SK-N-SH treated with all-trans-retinoic acid at 6 μM for 48 hours (cell line): ENCODE results near the gene ST14.

Source experiments
- ATAC-seq: fragments of 200-7000 bp; cut with Tn5 transposase; 3 replicates; pipeline ENCODE4 v1.9.1; 2020; ENCODE audit warnings: mild to moderate bottlenecking, moderate library complexity
- ARNTL ChIP-seq: fragments of 450-650 bp; formaldehyde crosslinking; IDR thresholded peaks from 2 replicates; pipeline ENCODE4 v1.5.0; 2020; ENCODE audit warnings: low read depth, mild to moderate bottlenecking, moderate library complexity, borderline replicate concordance
- BACH2 ChIP-seq: fragments of 250-450 bp; sonication (Bioruptor Pico); IDR thresholded peaks from 2 replicates; pipeline ENCODE4 v1.9.0; 2021; ENCODE audit warnings: mild to moderate bottlenecking, borderline replicate concordance
- CSDC2 ChIP-seq: fragments of 250-450 bp; sonication (Bioruptor Pico); IDR thresholded peaks from 2 replicates; pipeline ENCODE4 v1.5.0; 2020; ENCODE audit warnings: mild to moderate bottlenecking, moderate library complexity
- ESRRG ChIP-seq: fragments of 250-450 bp; sonication (Bioruptor Pico); IDR thresholded peaks from 2 replicates; pipeline ENCODE4 v1.6.1; 2021; ENCODE audit warnings: mild to moderate bottlenecking
- GLIS3 ChIP-seq: fragments of 250-450 bp; sonication (Bioruptor Pico); IDR thresholded peaks from 2 replicates; pipeline ENCODE4 v1.5.0; 2020; ENCODE audit warnings: mild to moderate bottlenecking, moderate library complexity
- ISL1 ChIP-seq: fragments of 250-450 bp; sonication (Bioruptor Pico); IDR thresholded peaks from 2 replicates; pipeline ENCODE4 v2.1.2; 2022; ENCODE audit warnings: mild to moderate bottlenecking, moderate library complexity
- OSR1 ChIP-seq: fragments of 250-450 bp; sonication (Bioruptor Pico); IDR thresholded peaks from 2 replicates; pipeline ENCODE4 v1.8.0; 2022; ENCODE audit warnings: moderate library complexity, mild to moderate bottlenecking, inconsistent platforms
- PPARA ChIP-seq: fragments of 250-450 bp; sonication (Bioruptor Pico); IDR thresholded peaks from 2 replicates; pipeline ENCODE4 v1.5.0; 2020; ENCODE audit warnings: mild to moderate bottlenecking, borderline replicate concordance
- SNAI2 ChIP-seq: fragments of 250-450 bp; sonication (Bioruptor Pico); IDR thresholded peaks from 2 replicates; pipeline ENCODE4 v1.5.0; 2020; ENCODE audit warnings: mild to moderate bottlenecking, moderate library complexity
- TCF4 ChIP-seq: fragments of 250-450 bp; sonication (Bioruptor Pico); IDR thresholded peaks from 2 replicates; pipeline ENCODE4 v1.8.0; 2021; ENCODE audit warnings: mild to moderate bottlenecking, moderate library complexity, borderline replicate concordance
- ZC3H10 ChIP-seq: fragments of 250-450 bp; sonication (Bioruptor Pico); IDR thresholded peaks from 2 replicates; pipeline ENCODE4 v1.5.1; 2021; ENCODE audit warnings: mild to moderate bottlenecking, moderate library complexity
- ZFP3 ChIP-seq: fragments of 250-450 bp; sonication (Bioruptor Pico); IDR thresholded peaks from 2 replicates; pipeline ENCODE4 v1.5.0; 2020; ENCODE audit warnings: mild to moderate bottlenecking, moderate library complexity
- ZNF565 ChIP-seq: fragments of 450-650 bp; formaldehyde crosslinking; conservative IDR thresholded peaks from 2 replicates; pipeline ENCODE4 v1.5.0; 2020; ENCODE audit warnings: low read depth, mild to moderate bottlenecking, moderate library complexity
- ZNF70 ChIP-seq: fragments of 450-650 bp; formaldehyde crosslinking; IDR thresholded peaks from 2 replicates; pipeline ENCODE4 v1.5.0; 2020; ENCODE audit warnings: mild to moderate bottlenecking, moderate library complexity
- ZNF8 ChIP-seq: fragments of 450-650 bp; formaldehyde crosslinking; IDR thresholded peaks from 2 replicates; pipeline ENCODE4 v1.5.0; 2020; ENCODE audit warnings: mild to moderate bottlenecking, moderate library complexity
- TF ChIP-seq, protein P1 (sequence below): fragments of 250-450 bp; sonication (Bioruptor Pico); IDR thresholded peaks from 2 replicates; pipeline ENCODE4 v1.8.0; 2021; ENCODE audit warnings: low read depth, mild to moderate bottlenecking, moderate library complexity, borderline replicate concordance
- TF ChIP-seq, protein P2 (sequence below): fragments of 250-450 bp; sonication (Bioruptor Pico); IDR thresholded peaks from 2 replicates; pipeline ENCODE4 v1.8.0; 2020; ENCODE audit warnings: mild to moderate bottlenecking, moderate library complexity, borderline replicate concordance
- TF ChIP-seq, protein P3 (sequence below): fragments of 250-450 bp; sonication (Bioruptor Pico); IDR thresholded peaks from 2 replicates; pipeline ENCODE4 v1.5.1; 2021; ENCODE audit warnings: mild to moderate bottlenecking, moderate library complexity

Gene ST14

DNA sequence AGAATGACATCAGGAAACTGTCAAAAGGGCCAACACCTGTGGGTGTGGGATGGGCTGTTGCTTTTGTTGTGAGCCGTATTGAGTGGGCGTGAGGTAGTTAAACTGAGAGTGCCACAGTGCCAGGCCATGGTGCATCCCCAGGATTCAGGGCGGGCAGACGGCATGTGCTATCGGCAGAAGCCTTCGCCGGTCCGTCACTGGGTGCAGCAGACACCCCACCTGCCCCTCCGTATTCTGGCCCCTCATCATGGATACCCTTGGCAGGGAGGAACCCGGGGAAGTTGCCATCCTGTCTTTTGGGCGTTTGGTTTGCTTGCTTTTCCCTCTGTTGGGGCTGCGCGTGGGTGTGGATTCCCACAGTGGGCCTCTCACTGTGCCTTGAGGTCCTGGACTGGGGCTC lies 27.5 kb downstream of the ST14 start (continued):
- TF ChIP-seq, protein P1, sequence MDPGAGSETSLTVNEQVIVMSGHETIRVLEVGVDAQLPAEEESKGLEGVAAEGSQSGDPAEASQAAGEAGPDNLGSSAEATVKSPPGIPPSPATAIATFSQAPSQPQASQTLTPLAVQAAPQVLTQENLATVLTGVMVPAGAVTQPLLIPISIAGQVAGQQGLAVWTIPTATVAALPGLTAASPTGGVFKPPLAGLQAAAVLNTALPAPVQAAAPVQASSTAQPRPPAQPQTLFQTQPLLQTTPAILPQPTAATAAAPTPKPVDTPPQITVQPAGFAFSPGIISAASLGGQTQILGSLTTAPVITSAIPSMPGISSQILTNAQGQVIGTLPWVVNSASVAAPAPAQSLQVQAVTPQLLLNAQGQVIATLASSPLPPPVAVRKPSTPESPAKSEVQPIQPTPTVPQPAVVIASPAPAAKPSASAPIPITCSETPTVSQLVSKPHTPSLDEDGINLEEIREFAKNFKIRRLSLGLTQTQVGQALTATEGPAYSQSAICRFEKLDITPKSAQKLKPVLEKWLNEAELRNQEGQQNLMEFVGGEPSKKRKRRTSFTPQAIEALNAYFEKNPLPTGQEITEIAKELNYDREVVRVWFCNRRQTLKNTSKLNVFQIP (CRISPR knock-in tag) = no peak
- no peak for TF ChIP-seq SNAI2 (CRISPR knock-in tag)
- no peak for TF ChIP-seq GLIS3

DNA sequence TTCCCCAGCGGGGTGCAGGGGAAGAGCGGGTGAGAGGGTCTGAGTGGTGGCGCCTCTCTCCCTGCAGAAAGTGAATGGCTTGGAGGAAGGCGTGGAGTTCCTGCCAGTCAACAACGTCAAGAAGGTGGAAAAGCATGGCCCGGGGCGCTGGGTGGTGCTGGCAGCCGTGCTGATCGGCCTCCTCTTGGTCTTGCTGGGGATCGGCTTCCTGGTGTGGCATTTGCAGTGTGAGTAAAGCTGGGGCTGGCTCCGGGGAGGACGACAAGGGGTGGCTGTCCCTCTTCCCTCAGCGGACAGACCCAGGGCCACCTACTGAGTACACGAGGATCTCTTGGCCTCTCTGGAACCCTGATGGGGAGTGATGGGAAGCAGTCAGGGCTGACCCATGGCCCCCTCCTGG lies 28.5 kb downstream of the ST14 start:
- ATAC-seq = no peak
- TF ChIP-seq ZFP3 (no peak), ARNTL (CRISPR knock-in tag) (no peak), OSR1 (CRISPR knock-in tag) (no peak), CSDC2 (no peak), ISL1 (CRISPR knock-in tag) (no peak), TCF4 (CRISPR knock-in tag) (no peak), PPARA (CRISPR knock-in tag) (no peak), ESRRG (CRISPR knock-in tag) (no peak), ZNF70 (CRISPR knock-in tag) (no peak)
- TF ChIP-seq, protein P2, sequence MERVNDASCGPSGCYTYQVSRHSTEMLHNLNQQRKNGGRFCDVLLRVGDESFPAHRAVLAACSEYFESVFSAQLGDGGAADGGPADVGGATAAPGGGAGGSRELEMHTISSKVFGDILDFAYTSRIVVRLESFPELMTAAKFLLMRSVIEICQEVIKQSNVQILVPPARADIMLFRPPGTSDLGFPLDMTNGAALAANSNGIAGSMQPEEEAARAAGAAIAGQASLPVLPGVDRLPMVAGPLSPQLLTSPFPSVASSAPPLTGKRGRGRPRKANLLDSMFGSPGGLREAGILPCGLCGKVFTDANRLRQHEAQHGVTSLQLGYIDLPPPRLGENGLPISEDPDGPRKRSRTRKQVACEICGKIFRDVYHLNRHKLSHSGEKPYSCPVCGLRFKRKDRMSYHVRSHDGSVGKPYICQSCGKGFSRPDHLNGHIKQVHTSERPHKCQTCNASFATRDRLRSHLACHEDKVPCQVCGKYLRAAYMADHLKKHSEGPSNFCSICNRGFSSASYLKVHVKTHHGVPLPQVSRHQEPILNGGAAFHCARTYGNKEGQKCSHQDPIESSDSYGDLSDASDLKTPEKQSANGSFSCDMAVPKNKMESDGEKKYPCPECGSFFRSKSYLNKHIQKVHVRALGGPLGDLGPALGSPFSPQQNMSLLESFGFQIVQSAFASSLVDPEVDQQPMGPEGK (CRISPR knock-in tag) = no peak
- TF ChIP-seq, protein P1 (CRISPR knock-in tag) = no peak

DNA sequence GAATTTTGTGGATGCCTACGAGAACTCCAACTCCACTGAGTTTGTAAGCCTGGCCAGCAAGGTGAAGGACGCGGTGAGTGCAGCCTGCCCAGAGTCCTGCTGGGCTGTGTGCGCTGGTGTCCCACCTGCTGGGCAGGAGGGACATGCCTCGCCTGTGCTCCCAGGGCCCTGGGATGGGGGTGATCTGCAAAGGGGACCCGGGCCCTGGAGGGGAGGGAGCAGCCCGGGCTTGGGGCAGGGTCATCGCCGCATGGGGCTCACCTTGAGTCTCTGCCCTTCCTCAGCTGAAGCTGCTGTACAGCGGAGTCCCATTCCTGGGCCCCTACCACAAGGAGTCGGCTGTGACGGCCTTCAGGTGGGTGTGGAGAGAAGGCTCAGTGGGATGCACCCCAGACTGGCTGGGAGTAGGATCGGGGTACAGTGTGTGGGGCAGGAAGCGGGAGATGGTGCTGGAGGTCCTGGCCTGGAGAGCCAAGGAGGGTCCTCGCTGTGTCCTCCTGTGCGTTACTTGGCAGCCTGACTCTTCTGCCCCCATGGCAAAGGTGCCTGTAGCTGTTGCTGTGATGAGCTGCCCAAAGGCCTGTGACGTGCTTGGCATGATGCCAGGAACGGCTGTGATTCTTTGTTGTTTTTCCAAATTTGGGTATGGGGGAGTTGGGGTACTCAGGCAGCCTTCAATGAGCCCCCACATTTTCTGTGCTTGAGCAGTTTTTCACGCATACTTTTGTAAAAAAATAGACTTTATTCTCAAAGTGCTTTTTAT lies 29.2 kb downstream of the ST14 start:
- no peak; the same call in 2 of the 3 replicates for ATAC-seq
- no peak for TF ChIP-seq ZNF565 (CRISPR knock-in tag)
- TF ChIP-seq, protein P2 (CRISPR knock-in tag) = no peak
- TF ChIP-seq ZFP3 = no peak
- no peak for TF ChIP-seq CSDC2
- TF ChIP-seq ARNTL (CRISPR knock-in tag) = no peak
- no peak for TF ChIP-seq GLIS3
- TF ChIP-seq ZC3H10 (CRISPR knock-in tag) = no peak
- TF ChIP-seq ZNF8 (CRISPR knock-in tag) = no peak
- no peak for TF ChIP-seq OSR1 (CRISPR knock-in tag)
- TF ChIP-seq, protein P3, sequence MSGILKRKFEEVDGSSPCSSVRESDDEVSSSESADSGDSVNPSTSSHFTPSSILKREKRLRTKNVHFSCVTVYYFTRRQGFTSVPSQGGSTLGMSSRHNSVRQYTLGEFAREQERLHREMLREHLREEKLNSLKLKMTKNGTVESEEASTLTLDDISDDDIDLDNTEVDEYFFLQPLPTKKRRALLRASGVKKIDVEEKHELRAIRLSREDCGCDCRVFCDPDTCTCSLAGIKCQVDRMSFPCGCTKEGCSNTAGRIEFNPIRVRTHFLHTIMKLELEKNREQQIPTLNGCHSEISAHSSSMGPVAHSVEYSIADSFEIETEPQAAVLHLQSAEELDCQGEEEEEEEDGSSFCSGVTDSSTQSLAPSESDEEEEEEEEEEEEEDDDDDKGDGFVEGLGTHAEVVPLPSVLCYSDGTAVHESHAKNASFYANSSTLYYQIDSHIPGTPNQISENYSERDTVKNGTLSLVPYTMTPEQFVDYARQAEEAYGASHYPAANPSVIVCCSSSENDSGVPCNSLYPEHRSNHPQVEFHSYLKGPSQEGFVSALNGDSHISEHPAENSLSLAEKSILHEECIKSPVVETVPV = no peak
- no peak for TF ChIP-seq PPARA (CRISPR knock-in tag)
- TF ChIP-seq BACH2 (CRISPR knock-in tag) = no peak
- TF ChIP-seq ESRRG (CRISPR knock-in tag) = no peak
- TF ChIP-seq ISL1 (CRISPR knock-in tag) = no peak
